GM12864 (cell line): ENCODE data around the gene GNAQ.

Source experiments
- DNase-seq: peaks from one replicate; pipeline ENCODE4 v3.0.0-alpha.2; 2011; ENCODE audit warnings: low read depth
- H3K4me3 ChIP-seq: 2 replicates; pipeline ENCODE4 v1.5.1; 2011; ENCODE audit warnings: mild to moderate bottlenecking, low read depth, low read length, control low read depth
- TF ChIP-seq, protein P1 (sequence below): IDR thresholded peaks from 2 replicates; pipeline ENCODE4 v1.5.1; 2011; ENCODE audit warnings: low read depth, mild to moderate bottlenecking, moderate library complexity, low read length, control low read depth, inconsistent platforms; ENCODE audit errors: missing control alignments

GNAQ gene

DNA sequence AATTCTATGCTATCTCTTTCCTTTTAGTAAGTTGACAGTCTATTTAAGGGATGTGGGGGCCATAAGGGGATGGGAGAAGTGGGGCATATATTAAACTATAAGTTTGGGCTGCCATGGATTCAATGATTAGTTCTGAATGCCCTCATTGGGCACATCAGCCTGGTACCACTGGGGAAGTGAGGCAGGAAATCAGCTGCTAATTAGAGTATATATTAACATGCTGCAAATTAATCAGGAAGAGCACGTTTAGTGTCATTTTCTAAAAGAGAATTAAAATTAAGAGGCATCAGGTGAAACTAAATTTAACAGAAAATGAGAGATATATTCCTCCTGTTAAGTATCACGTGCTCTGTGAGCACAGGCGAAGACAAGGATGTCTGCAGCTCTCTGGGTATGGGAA is 260.4 kb downstream of the GNAQ start:
- TF ChIP-seq, protein P1, sequence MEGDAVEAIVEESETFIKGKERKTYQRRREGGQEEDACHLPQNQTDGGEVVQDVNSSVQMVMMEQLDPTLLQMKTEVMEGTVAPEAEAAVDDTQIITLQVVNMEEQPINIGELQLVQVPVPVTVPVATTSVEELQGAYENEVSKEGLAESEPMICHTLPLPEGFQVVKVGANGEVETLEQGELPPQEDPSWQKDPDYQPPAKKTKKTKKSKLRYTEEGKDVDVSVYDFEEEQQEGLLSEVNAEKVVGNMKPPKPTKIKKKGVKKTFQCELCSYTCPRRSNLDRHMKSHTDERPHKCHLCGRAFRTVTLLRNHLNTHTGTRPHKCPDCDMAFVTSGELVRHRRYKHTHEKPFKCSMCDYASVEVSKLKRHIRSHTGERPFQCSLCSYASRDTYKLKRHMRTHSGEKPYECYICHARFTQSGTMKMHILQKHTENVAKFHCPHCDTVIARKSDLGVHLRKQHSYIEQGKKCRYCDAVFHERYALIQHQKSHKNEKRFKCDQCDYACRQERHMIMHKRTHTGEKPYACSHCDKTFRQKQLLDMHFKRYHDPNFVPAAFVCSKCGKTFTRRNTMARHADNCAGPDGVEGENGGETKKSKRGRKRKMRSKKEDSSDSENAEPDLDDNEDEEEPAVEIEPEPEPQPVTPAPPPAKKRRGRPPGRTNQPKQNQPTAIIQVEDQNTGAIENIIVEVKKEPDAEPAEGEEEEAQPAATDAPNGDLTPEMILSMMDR: no peak

DNA sequence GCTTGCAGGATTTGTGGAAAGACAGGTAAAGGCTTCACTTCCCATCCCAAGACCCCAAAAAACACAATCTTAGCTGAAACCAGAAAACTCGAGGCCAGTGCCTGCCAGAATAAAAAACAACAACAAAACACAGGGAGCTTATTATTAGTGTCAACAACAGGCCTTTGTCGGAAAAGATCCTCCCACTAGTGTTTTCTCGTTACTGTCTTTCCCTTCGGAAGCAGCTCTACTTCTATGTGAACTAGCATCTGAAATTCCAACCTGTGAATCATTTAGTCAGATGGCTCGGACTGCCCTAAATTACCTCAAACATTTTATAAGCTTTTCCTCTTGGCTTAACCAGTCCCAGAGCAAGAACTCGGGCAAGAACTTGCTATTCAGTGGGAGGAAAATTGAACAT is 261.3 kb downstream of the GNAQ start:
- no peak overlapping the region for H3K4me3 ChIP-seq
- TF ChIP-seq, protein P1: no peak
- DNase-seq: no peak

More for the DNA sequence above, 260.4 kb downstream of the GNAQ start:
- no peak for DNase-seq
- H3K4me3 ChIP-seq: no peak overlapping the region

DNA sequence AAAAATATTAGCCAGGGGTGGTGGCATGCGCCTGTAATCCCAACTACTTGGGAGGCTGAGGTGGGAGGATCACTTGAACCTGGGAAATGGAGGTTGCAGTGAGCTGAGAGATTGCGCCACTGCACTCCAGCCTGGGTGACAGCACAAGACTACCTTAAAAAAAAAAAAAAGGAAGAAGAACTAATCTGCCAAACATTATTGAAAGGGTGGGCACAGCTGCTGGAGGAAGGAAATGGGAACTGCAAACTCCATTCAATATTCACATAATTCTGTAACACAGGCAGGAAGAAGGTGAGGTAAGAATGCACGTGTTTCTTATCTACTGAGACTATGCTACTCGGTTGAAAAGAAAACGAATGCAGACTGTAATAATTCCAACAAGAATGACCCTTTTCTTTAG is 262.4 kb downstream of the GNAQ start:
- H3K4me3 ChIP-seq: no peak overlapping the region
- DNase-seq: no peak
- TF ChIP-seq, protein P1: no peak

DNA sequence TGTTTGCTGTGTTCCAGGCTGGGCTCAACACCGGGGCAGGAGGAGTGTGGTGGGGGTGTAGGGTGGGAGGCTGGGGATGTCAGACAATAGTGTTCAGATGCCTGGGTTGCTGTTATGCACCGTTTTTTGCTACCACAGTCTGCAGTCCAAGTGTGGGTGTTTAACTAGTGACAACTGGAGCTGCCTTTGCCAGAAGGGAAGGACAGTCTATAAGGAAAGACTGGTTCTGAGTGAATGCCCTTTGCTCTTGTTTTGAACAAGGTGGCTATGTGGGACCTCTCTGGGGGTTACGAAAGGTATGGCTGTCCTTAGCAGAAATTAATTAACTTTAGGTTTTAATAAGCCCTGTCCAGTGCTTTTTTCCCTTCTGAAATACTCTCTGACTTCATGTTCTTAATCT is 265.0 kb downstream of the GNAQ start:
- no peak for DNase-seq
- H3K4me3 ChIP-seq: no peak overlapping the region

DNA sequence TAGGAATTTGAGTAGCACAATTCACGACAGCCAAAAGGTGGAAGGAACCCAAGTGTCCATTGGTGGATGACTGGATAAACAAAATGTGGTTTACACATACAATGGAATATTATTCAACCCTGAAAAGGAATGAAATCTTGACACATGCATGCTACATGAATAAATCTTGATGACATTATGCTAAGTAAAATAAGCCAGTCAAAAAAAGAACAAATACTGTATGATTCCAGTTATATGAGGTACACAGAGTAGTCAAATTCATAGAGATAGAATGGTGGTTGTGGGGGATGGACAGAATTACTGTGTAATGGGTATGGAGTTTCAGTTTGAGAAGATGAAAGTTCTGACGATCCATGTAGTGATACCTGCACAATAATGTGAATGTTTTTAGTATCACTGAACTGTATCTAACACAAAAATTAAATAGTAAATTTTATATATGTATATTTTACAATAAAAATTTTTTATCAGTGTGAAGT is 265.8 kb downstream of the GNAQ start:
- no peak overlapping the region for H3K4me3 ChIP-seq
- DNase-seq: no peak
- TF ChIP-seq, protein P1: no peak

More for the DNA sequence above, 265.0 kb downstream of the GNAQ start:
- TF ChIP-seq, protein P1: no peak

DNA sequence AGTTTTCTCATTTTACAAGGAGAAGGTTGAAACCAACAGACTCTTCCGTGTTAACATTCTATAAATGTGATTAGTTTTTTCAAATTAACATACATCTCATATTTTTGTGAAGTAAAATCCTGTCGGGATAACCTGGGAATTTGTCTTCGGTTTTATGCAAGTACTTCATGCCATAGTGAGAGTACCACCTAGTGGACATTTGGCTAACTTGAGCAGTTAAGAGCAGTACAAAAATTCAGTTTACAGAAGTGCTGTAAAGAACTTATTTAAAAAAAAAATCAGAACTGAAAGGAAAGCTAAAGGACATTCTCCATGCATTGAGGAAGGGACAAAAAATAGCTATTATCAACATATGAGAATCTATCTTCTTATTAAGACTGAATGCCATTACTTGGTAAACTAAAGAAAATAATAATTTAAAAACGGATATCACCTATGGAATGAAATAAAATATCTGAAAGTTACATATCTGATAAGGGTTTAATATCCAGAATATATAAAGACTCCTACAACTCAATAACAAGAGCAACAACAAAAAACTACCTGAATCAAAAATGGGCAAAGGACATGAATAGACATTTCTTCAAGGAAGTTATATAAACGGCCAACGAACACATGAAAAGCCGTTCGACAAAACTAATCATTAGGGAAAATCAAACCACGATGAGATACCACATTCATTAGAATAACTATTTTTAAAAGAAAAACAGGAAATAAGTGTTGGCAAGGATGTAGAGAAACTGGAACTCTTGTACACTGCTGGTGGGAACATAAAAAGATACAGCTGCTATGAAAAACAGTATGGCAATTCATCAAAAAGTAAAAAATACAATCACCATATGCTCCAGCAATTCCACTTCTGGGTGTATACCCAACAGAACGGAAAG is 266.5 kb downstream of the GNAQ start:
- TF ChIP-seq, protein P1: peak; percentile 47
- H3K4me3 ChIP-seq: no peak overlapping the region
- no peak for DNase-seq
